Esophagus muscularis mucosa (tissue), 4 donors: ENCODE data around the gene RPL41. TPM values are rescaled to one million over a fixed set of nuclear protein-coding genes. Genes with fewer than 3 reads are reported as not detected.

Experiments
- DNase-seq: peaks from one replicate; pipeline ENCODE4 v3.0.0-alpha.2; 2017; ENCODE audit errors: extremely low spot score
- H3K27ac ChIP-seq, 4 donors: fragments of 200-600 bp; sonication (generic); replicated peaks in 1 of 4; 1 replicate in 3 of 4; 2 replicates in 1 of 4; pipeline ENCODE4 v1.5.1; 2016 to 2019; ENCODE audit warnings: mild to moderate bottlenecking in 1 of 4
- H3K27me3 ChIP-seq, 4 donors: fragments of 200-600 bp; sonication (generic); one replicate each; pipeline versions ENCODE4 v1.5.1 to v1.6.0; 2016 to 2019
- H3K36me3 ChIP-seq, 4 donors: fragments of 200-600 bp; sonication (generic); one replicate each; pipeline ENCODE4 v1.5.1; 2016 to 2019
- H3K4me1 ChIP-seq, 4 donors: fragments of 200-600 bp; sonication (generic); one replicate each; pipeline ENCODE4 v1.5.1; 2016 to 2019
- H3K4me3 ChIP-seq, 4 donors: fragments of 200-600 bp; sonication (generic); 1 replicate in 2 of 4; 2 replicates in 2 of 4; pipeline ENCODE4 v1.5.1; 2016 to 2019; ENCODE audit warnings: mild to moderate bottlenecking in 4 of 4, moderate library complexity in 1 of 4
- H3K9me3 ChIP-seq, 4 donors: fragments of 200-600 bp; sonication (generic); 1 replicate in 3 of 4; 2 replicates in 1 of 4; pipeline ENCODE4 v1.5.1; 2016 to 2019
- EP300 ChIP-seq: sonication (generic); formaldehyde crosslinking; IDR thresholded peaks from one replicate; pipeline ENCODE4 v1.6.1; 2017; ENCODE audit warnings: antibody characterized with exemption
- POLR2A ChIP-seq: fragments of 450-650 bp; IDR thresholded peaks from one replicate; pipeline ENCODE4 v1.6.1; 2017; ENCODE audit warnings: antibody characterized with exemption, moderate library complexity, mild to moderate bottlenecking, low read depth
- POLR2AphosphoS5 ChIP-seq, 2 donors: sonication (generic); formaldehyde crosslinking; IDR thresholded peaks; one replicate each; pipeline ENCODE4 v1.6.1; 2017; ENCODE audit warnings: antibody characterized with exemption in 2 of 2
- whole genome bisulfite sequencing: methylation state at CpG from one replicate; pipeline ENCODE4 v1.1.5; 2018; 5-methylcytosine and 5-hydroxymethylcytosine counted together
- intact Hi-C: fragments of 100-400 bp; cut with DNase I; formaldehyde crosslinking; loops from one replicate; pipeline ENCODE4 v1.15.1; 2023
- total RNA-seq, 4 donors: library from RNA; depleted of rRNA; stranded (reverse); fragments of >200 nt; gene quantifications; one replicate each; pipeline versions ENCODE4 v1.1.0 to v1.2.1, GENCODE V29; 2016
- TF ChIP-seq, protein P1 (sequence below), 3 experiments: fragments of 200-600 bp in 2 of 3; fragments of 450-650 bp in 1 of 3; sonication (generic) in 2 of 3; IDR thresholded peaks; one replicate each; pipeline ENCODE4 v1.5.1; 2017 to 2019; ENCODE audit warnings: antibody characterized with exemption in 3 of 3, mild to moderate bottlenecking in 2 of 3, moderate library complexity in 1 of 3

RPL41 gene
- total RNA-seq, 4 donors from 2014 or later = 1,962 to 4,166 (median 3,502) TPM

GRCh38 chr12:56087220-56087619 is 29.2 kb upstream of the RPL41 start:
- no peaks in the 10 kb centered on the region for H3K4me1 ChIP-seq
- TF ChIP-seq POLR2AphosphoS5 (IDR thresholded peaks at IDR 0.05) = no peak
- H3K9me3 ChIP-seq = no peaks in the 10 kb centered on the region
- peak overlapping the region in 1 of 4 donors; percentile 36 for H3K27ac ChIP-seq
- no peaks in the 10 kb centered on the region for H3K36me3 ChIP-seq
- peaks cover 0 to 9% (median 0%) of the 10 kb centered on the region in 4 donors for H3K27me3 ChIP-seq
- 86% methylated on average over 5 of the region's 6 CpGs for WGBS
- H3K4me3 ChIP-seq = no peak overlapping the region
- intact Hi-C loops = no loop called here
- no peak for DNase-seq

DNA sequence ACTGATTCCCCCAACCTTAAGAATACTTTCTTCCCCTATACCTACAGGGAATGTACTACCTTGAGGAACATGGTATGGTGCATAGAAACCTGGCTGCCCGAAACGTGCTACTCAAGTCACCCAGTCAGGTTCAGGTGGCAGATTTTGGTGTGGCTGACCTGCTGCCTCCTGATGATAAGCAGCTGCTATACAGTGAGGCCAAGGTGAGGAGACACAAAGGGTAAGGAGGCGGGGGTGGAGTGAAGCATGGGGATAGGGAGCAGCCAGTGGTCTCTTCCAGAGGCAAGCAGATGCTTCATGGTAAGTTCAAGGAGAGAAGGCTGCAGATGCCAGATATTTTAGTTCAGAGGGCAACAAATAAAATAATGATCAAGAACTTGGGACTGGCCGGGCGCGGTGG is 18.7 kb upstream of the RPL41 start:
- Histone ChIP-seq H3K4me3 (no peak overlapping the region), H3K27me3 (no peaks in the 10 kb centered on the region), H3K4me1 (peaks cover 0 to under 1% (median 0%) of the 10 kb centered on the region in 4 donors), H3K27ac (no peak overlapping the region), H3K9me3 (no peaks in the 10 kb centered on the region), H3K36me3 (peaks cover 0 to 5% (median 0%) of the 10 kb centered on the region in 4 donors)
- TF ChIP-seq POLR2A (no peak), EP300 (no peak), POLR2AphosphoS5 (IDR thresholded peaks at IDR 0.05) (no peak)
- TF ChIP-seq, protein P1, sequence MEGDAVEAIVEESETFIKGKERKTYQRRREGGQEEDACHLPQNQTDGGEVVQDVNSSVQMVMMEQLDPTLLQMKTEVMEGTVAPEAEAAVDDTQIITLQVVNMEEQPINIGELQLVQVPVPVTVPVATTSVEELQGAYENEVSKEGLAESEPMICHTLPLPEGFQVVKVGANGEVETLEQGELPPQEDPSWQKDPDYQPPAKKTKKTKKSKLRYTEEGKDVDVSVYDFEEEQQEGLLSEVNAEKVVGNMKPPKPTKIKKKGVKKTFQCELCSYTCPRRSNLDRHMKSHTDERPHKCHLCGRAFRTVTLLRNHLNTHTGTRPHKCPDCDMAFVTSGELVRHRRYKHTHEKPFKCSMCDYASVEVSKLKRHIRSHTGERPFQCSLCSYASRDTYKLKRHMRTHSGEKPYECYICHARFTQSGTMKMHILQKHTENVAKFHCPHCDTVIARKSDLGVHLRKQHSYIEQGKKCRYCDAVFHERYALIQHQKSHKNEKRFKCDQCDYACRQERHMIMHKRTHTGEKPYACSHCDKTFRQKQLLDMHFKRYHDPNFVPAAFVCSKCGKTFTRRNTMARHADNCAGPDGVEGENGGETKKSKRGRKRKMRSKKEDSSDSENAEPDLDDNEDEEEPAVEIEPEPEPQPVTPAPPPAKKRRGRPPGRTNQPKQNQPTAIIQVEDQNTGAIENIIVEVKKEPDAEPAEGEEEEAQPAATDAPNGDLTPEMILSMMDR (IDR thresholded peaks at IDR 0.05) = no peak
- no peak for DNase-seq
- intact Hi-C loops = no loop called here
- WGBS = 88% methylated on average over 6 of the region's 6 CpGs

- Histone ChIP-seq H3K4me3 (no peak overlapping the region), H3K4me1 (peaks cover 0 to 8% (median 8%) of the 10 kb centered on the region in 4 donors), H3K27me3 (no peaks in the 10 kb centered on the region), H3K36me3 (peaks cover 0 to 5% (median 0%) of the 10 kb centered on the region in 4 donors), H3K9me3 (no peaks in the 10 kb centered on the region), H3K27ac (no peak overlapping the region)
- DNase-seq = no peak
- 74% methylated on average over 3 of the region's 3 CpGs for WGBS
- intact Hi-C loops = no loop called here
- no peak for TF ChIP-seq EP300
- TF ChIP-seq, protein P1 (IDR thresholded peaks at IDR 0.05) = no peak
- no peak for TF ChIP-seq POLR2AphosphoS5 (IDR thresholded peaks at IDR 0.05)
- TF ChIP-seq POLR2A = no peak
These were observed 17.8 kb upstream of the RPL41 start for GRCh38 chr12:56098592-56098991.

- TF ChIP-seq POLR2A (no peak), POLR2AphosphoS5 (IDR thresholded peaks at IDR 0.05) (no peak), EP300 (no peak)
- TF ChIP-seq, protein P1 (IDR thresholded peaks at IDR 0.05) = no peak
- H3K27me3 ChIP-seq = no peaks in the 10 kb centered on the region
- intact Hi-C loops = loop anchor here (5.0 kb wide), 2 partner anchors 52 to 102 kb away; partner anchors contain the start of gene SUOX
- 92% methylated on average over 4 of the region's 4 CpGs for WGBS
- H3K4me1 ChIP-seq = peaks cover 0 to 11% (median 8%) of the 10 kb centered on the region in 4 donors
- no peak overlapping the region for H3K27ac ChIP-seq
- DNase-seq = no peak
- H3K9me3 ChIP-seq = no peaks in the 10 kb centered on the region
- H3K36me3 ChIP-seq = peaks cover 0 to 5% (median 0%) of the 10 kb centered on the region in 4 donors
- H3K4me3 ChIP-seq = no peak overlapping the region
These were observed 16.6 kb upstream of the RPL41 start for GRCh38 chr12:56099787-56100186.

- WGBS = 87% methylated on average over 9 of the region's 14 CpGs
- H3K27me3 ChIP-seq = no peaks in the 10 kb centered on the region
- H3K9me3 ChIP-seq = no peaks in the 10 kb centered on the region
- H3K27ac ChIP-seq = no peak overlapping the region
- H3K36me3 ChIP-seq = peaks cover 0 to 5% (median 0%) of the 10 kb centered on the region in 4 donors
- intact Hi-C loops = loop anchor here (5.0 kb wide), 2 partner anchors 54 to 104 kb away; partner anchors contain the start of gene SUOX
- no peak overlapping the region for H3K4me3 ChIP-seq
- TF ChIP-seq EP300 (no peak), POLR2A (no peak), POLR2AphosphoS5 (IDR thresholded peaks at IDR 0.05) (no peak)
- TF ChIP-seq, protein P1 (IDR thresholded peaks at IDR 0.05) = no peak
- no peak for DNase-seq
- H3K4me1 ChIP-seq = peaks cover 10 to 23% (median 20%) of the 10 kb centered on the region in 4 donors
These were observed 15.4 kb upstream of the RPL41 start for GRCh38 chr12:56101045-56101444.
